ENCODE data around the gene CBLIF. TPM values are rescaled to one million over a fixed set of nuclear protein-coding genes. Genes with fewer than 3 reads are reported as not detected.

Gene CBLIF
- total RNA-seq, 2 experiments from 2014 or later: not detected

GRCh38 chr11:59792507-59792906, 52.8 kb downstream of the CBLIF start:
- TF ChIP-seq CTCF (IDR thresholded peaks at IDR 0.05): no peak
- H3K27ac ChIP-seq (ENCODE audit: low read depth in 1 of 2, low read length in 2 of 2): no peak overlapping the region
- no peak overlapping the region for H3K4me3 Mint-ChIP-seq
- no peaks in the 10 kb centered on the region for H3K4me1 Mint-ChIP-seq (ENCODE audit: low read depth)
- intact Hi-C loops (cut with DNase I, micrococcal nuclease): no loop called here
- CTCF ChIA-PET: no interaction called here
- H3K9me3 ChIP-seq (ENCODE audit: control insufficient read depth in 1 of 2, insufficient read depth in 1 of 2, low read length in 2 of 2): no peaks in the 10 kb centered on the region
- DNase-seq: no peak
- no peaks in the 10 kb centered on the region for H3K4me1 ChIP-seq (ENCODE audit: insufficient read depth, low read length)
- H3K36me3 Mint-ChIP-seq (ENCODE audit: low read depth): peaks cover 58% of the 10 kb centered on the region
- H3K27me3 Mint-ChIP-seq: no peaks in the 10 kb centered on the region
- no peak overlapping the region for H3K27ac Mint-ChIP-seq
- H3K9me3 Mint-ChIP-seq: no peaks in the 10 kb centered on the region
- no peaks in the 10 kb centered on the region for H3K27me3 ChIP-seq (ENCODE audit: control insufficient read depth in 1 of 2, insufficient read depth in 2 of 2, low read length in 2 of 2)
- peaks cover 35% of the 10 kb centered on the region for H3K36me3 ChIP-seq (ENCODE audit: insufficient read depth, low read length)
- no peak overlapping the region for H3K4me3 ChIP-seq (ENCODE audit: low read length)
- POLR2A ChIA-PET: interaction anchor here (1.2 kb wide), 1 partner anchor 26 kb away, joined by 3 read pairs; no protein-coding TSS in a partner anchor
- ATAC-seq (ENCODE audit: poor library complexity): no peak

DNA sequence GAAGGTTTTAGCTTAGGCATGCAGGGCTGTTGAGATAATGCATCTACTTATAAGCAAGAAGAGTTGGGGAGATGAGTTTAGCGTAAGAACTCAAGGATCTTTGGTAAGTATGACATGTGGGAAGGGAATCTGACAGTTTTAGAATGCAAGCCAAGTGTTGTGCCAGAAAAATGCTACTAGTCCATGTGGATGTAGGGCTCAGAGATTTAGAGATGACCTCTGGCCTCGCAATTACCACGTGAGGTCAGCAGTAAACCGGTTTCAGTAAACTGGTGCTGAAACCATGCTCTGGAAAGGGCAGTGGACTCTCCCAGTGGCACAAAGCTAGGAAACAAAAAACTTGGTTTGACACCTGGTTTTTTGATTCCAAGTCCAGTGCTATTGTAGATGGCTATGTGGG, 53.7 kb downstream of the CBLIF start:
- H3K27me3 ChIP-seq (ENCODE audit: control insufficient read depth in 1 of 2, insufficient read depth in 2 of 2, low read length in 2 of 2): no peaks in the 10 kb centered on the region
- DNase-seq (no peak), ATAC-seq (ENCODE audit: poor library complexity) (no peak)
- H3K4me3 ChIP-seq (ENCODE audit: low read length): no peak overlapping the region
- TF ChIP-seq CTCF (IDR thresholded peaks at IDR 0.05): no peak
- H3K27ac ChIP-seq (ENCODE audit: low read depth in 1 of 2, low read length in 2 of 2): no peak overlapping the region
- ChIA-PET POLR2A (interaction anchor here (1.2 kb wide), 1 partner anchor 25 kb away, joined by 3 read pairs; no protein-coding TSS in a partner anchor), CTCF (no interaction called here)
- peaks cover 52% of the 10 kb centered on the region for H3K36me3 Mint-ChIP-seq (ENCODE audit: low read depth)
- no peaks in the 10 kb centered on the region for H3K9me3 ChIP-seq (ENCODE audit: control insufficient read depth in 1 of 2, insufficient read depth in 1 of 2, low read length in 2 of 2)
- no peaks in the 10 kb centered on the region for H3K4me1 Mint-ChIP-seq (ENCODE audit: low read depth)
- H3K27ac Mint-ChIP-seq: no peak overlapping the region
- peaks cover 35% of the 10 kb centered on the region for H3K36me3 ChIP-seq (ENCODE audit: insufficient read depth, low read length)
- H3K9me3 Mint-ChIP-seq: no peaks in the 10 kb centered on the region
- H3K4me3 Mint-ChIP-seq: no peak overlapping the region
- H3K27me3 Mint-ChIP-seq: no peaks in the 10 kb centered on the region
- H3K4me1 ChIP-seq (ENCODE audit: insufficient read depth, low read length): no peaks in the 10 kb centered on the region
- intact Hi-C loops (cut with DNase I, micrococcal nuclease): no loop called here

DNA sequence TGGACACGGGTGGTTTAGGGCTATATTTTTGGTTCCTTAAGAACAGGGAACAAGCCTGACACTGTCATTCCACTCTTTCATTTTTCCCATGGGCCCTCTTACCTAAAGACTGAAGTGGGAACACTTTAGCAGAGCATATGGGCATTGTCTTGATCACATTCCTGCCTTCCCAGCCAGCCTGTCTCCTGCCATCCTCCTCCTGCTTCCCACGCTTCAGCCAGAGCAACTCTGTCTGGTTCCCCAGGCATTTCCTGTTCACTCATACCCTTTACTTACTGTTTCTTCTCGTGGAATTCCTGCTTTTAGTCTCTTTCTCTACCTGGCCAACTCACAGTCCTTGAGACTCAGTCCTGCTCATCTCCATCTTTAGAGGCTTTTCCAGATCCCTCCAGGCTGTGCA, 57.5 kb downstream of the CBLIF start:
- H3K36me3 Mint-ChIP-seq (ENCODE audit: low read depth): peaks cover 26% of the 10 kb centered on the region
- H3K4me3 Mint-ChIP-seq: no peak overlapping the region
- Histone ChIP-seq H3K9me3 (ENCODE audit: control insufficient read depth in 1 of 2, insufficient read depth in 1 of 2, low read length in 2 of 2) (no peaks in the 10 kb centered on the region), H3K27ac (ENCODE audit: low read depth in 1 of 2, low read length in 2 of 2) (no peak overlapping the region), H3K4me1 (ENCODE audit: insufficient read depth, low read length) (no peaks in the 10 kb centered on the region), H3K36me3 (ENCODE audit: insufficient read depth, low read length) (peaks cover 14% of the 10 kb centered on the region), H3K27me3 (ENCODE audit: control insufficient read depth in 1 of 2, insufficient read depth in 2 of 2, low read length in 2 of 2) (no peaks in the 10 kb centered on the region), H3K4me3 (ENCODE audit: low read length) (no peak overlapping the region)
- CTCF ChIA-PET: no interaction called here
- no peak overlapping the region for H3K27ac Mint-ChIP-seq
- DNase-seq (no peak), ATAC-seq (ENCODE audit: poor library complexity) (no peak)
- H3K9me3 Mint-ChIP-seq: no peaks in the 10 kb centered on the region
- H3K4me1 Mint-ChIP-seq (ENCODE audit: low read depth): no peaks in the 10 kb centered on the region
- no peak for TF ChIP-seq CTCF (IDR thresholded peaks at IDR 0.05)
- POLR2A ChIA-PET: no interaction called here
- H3K27me3 Mint-ChIP-seq: no peaks in the 10 kb centered on the region
- intact Hi-C loops (cut with DNase I, micrococcal nuclease): no loop called here
